HEK293 (cell line): ENCODE results near the gene RPS6KA2.

Experiments used
- GLIS2 ChIP-seq: fragments of 450-650 bp; formaldehyde crosslinking; IDR thresholded peaks from 2 replicates; pipeline ENCODE4 v1.5.1; 2016; ENCODE audit warnings: missing biosample characterization, missing genetic modification characterization
- KLF9 ChIP-seq: fragments of 450-650 bp; formaldehyde crosslinking; IDR thresholded peaks from 2 replicates; pipeline ENCODE4 v1.5.1; 2016; ENCODE audit warnings: missing biosample characterization, missing genetic modification characterization, low read depth
- TRIM28 ChIP-seq: IDR thresholded peaks from 2 replicates; pipeline ENCODE4 v1.6.1; 2011; ENCODE audit warnings: low read length, control low read depth, borderline replicate concordance
- ZBTB20 ChIP-seq: fragments of 450-650 bp; formaldehyde crosslinking; IDR thresholded peaks from 2 replicates; pipeline ENCODE4 v1.5.1; 2016; ENCODE audit warnings: missing biosample characterization, missing genetic modification characterization
- ZBTB21 ChIP-seq: fragments of 450-650 bp; formaldehyde crosslinking; IDR thresholded peaks from 2 replicates; pipeline ENCODE4 v1.5.1; 2017; ENCODE audit warnings: missing biosample characterization, missing genetic modification characterization
- ZFP41 ChIP-seq: fragments of 450-650 bp; formaldehyde crosslinking; IDR thresholded peaks from 2 replicates; pipeline ENCODE4 v1.5.1; 2016; ENCODE audit warnings: missing biosample characterization, missing genetic modification characterization, borderline replicate concordance
- ZNF169 ChIP-seq: fragments of 450-650 bp; formaldehyde crosslinking; IDR thresholded peaks from 2 replicates; pipeline ENCODE4 v1.5.1; 2016; ENCODE audit warnings: missing biosample characterization, missing genetic modification characterization
- ZNF174 ChIP-seq: fragments of 450-650 bp; formaldehyde crosslinking; IDR thresholded peaks from 2 replicates; pipeline ENCODE4 v1.5.0; 2017; ENCODE audit warnings: missing biosample characterization, mild to moderate bottlenecking, missing genetic modification characterization
- ZNF221 ChIP-seq: fragments of 450-650 bp; formaldehyde crosslinking; IDR thresholded peaks from 2 replicates; pipeline ENCODE4 v1.5.1; 2017; ENCODE audit warnings: missing biosample characterization, missing genetic modification characterization, borderline replicate concordance
- ZNF23 ChIP-seq: fragments of 450-650 bp; formaldehyde crosslinking; IDR thresholded peaks from 2 replicates; pipeline ENCODE4 v1.5.1; 2016; ENCODE audit warnings: missing biosample characterization, missing genetic modification characterization, borderline replicate concordance
- ZNF24 ChIP-seq: fragments of 450-650 bp; formaldehyde crosslinking; IDR thresholded peaks from 2 replicates; pipeline ENCODE4 v1.5.1; 2016; ENCODE audit warnings: missing biosample characterization, missing genetic modification characterization
- ZNF248 ChIP-seq: fragments of 450-650 bp; formaldehyde crosslinking; IDR thresholded peaks from 2 replicates; pipeline ENCODE4 v1.5.1; 2017; ENCODE audit warnings: missing biosample characterization, missing genetic modification characterization
- ZNF354C ChIP-seq: fragments of 450-650 bp; formaldehyde crosslinking; IDR thresholded peaks from 2 replicates; pipeline ENCODE4 v1.5.1; 2016; ENCODE audit warnings: missing biosample characterization, missing genetic modification characterization, low read depth, borderline replicate concordance
- ZNF423 ChIP-seq: fragments of 450-650 bp; formaldehyde crosslinking; IDR thresholded peaks from 2 replicates; pipeline ENCODE4 v1.5.1; 2016; ENCODE audit warnings: missing biosample characterization, missing genetic modification characterization
- ZNF426 ChIP-seq: fragments of 450-650 bp; formaldehyde crosslinking; IDR thresholded peaks from 2 replicates; pipeline ENCODE4 v1.5.1; 2017; ENCODE audit warnings: missing biosample characterization, missing genetic modification characterization, mild to moderate bottlenecking, inconsistent platforms, moderate library complexity
- ZNF530 ChIP-seq: fragments of 450-650 bp; formaldehyde crosslinking; IDR thresholded peaks from 2 replicates; pipeline ENCODE4 v1.5.1; 2016; ENCODE audit warnings: low read depth, missing biosample characterization, missing genetic modification characterization
- ZNF571 ChIP-seq: fragments of 450-650 bp; formaldehyde crosslinking; IDR thresholded peaks from 2 replicates; pipeline ENCODE4 v1.5.0; 2017; ENCODE audit warnings: missing biosample characterization, missing genetic modification characterization
- ZNF623 ChIP-seq: fragments of 450-650 bp; formaldehyde crosslinking; IDR thresholded peaks from 2 replicates; pipeline ENCODE4 v1.5.1; 2016; ENCODE audit warnings: missing biosample characterization, missing genetic modification characterization
- ZNF677 ChIP-seq: fragments of 450-650 bp; IDR thresholded peaks from 2 replicates; pipeline ENCODE4 v1.5.0; 2018; ENCODE audit warnings: missing biosample characterization, mild to moderate bottlenecking, missing genetic modification characterization, moderate library complexity
- ZNF837 ChIP-seq: fragments of 450-650 bp; formaldehyde crosslinking; IDR thresholded peaks from 2 replicates; pipeline ENCODE4 v1.5.1; 2016; ENCODE audit warnings: missing biosample characterization, missing genetic modification characterization
- ZSCAN16 ChIP-seq: fragments of 450-650 bp; formaldehyde crosslinking; IDR thresholded peaks from 2 replicates; pipeline ENCODE4 v1.5.1; 2016; ENCODE audit warnings: missing biosample characterization, missing genetic modification characterization
- TF ChIP-seq, protein P1 (sequence below): fragments of 450-650 bp; formaldehyde crosslinking; IDR thresholded peaks from 2 replicates; pipeline ENCODE4 v1.5.1; 2017; ENCODE audit warnings: missing biosample characterization, missing genetic modification characterization
- TF ChIP-seq, protein P2 (sequence below): fragments of 450-650 bp; formaldehyde crosslinking; IDR thresholded peaks from 2 replicates; pipeline ENCODE4 v1.5.1; 2017; ENCODE audit warnings: missing biosample characterization, mild to moderate bottlenecking, missing genetic modification characterization, moderate library complexity
- TF ChIP-seq, protein P3 (sequence below): fragments of 450-650 bp; formaldehyde crosslinking; optimal IDR thresholded peaks from 2 replicates; pipeline ENCODE3; 2016; ENCODE audit warnings: missing biosample characterization, mild to moderate bottlenecking, missing genetic modification characterization
- TF ChIP-seq, protein P4 (sequence below): fragments of 450-650 bp; formaldehyde crosslinking; IDR thresholded peaks from 2 replicates; pipeline ENCODE4 v1.5.1; 2016; ENCODE audit warnings: missing biosample characterization, missing genetic modification characterization
- TF ChIP-seq, protein P5 (sequence below): fragments of 450-650 bp; formaldehyde crosslinking; IDR thresholded peaks from 2 replicates; pipeline ENCODE4 v1.5.1; 2016; ENCODE audit warnings: missing biosample characterization, missing genetic modification characterization
- TF ChIP-seq, protein P6 (sequence below): fragments of 450-650 bp; IDR thresholded peaks from 2 replicates; pipeline ENCODE4 v1.5.1; 2018; ENCODE audit warnings: missing biosample characterization, mild to moderate bottlenecking, missing genetic modification characterization
- TF ChIP-seq, protein P7 (sequence below): fragments of 450-650 bp; formaldehyde crosslinking; IDR thresholded peaks from 2 replicates; pipeline ENCODE4 v1.5.1; 2016; ENCODE audit warnings: missing biosample characterization, missing genetic modification characterization

Gene RPS6KA2

DNA sequence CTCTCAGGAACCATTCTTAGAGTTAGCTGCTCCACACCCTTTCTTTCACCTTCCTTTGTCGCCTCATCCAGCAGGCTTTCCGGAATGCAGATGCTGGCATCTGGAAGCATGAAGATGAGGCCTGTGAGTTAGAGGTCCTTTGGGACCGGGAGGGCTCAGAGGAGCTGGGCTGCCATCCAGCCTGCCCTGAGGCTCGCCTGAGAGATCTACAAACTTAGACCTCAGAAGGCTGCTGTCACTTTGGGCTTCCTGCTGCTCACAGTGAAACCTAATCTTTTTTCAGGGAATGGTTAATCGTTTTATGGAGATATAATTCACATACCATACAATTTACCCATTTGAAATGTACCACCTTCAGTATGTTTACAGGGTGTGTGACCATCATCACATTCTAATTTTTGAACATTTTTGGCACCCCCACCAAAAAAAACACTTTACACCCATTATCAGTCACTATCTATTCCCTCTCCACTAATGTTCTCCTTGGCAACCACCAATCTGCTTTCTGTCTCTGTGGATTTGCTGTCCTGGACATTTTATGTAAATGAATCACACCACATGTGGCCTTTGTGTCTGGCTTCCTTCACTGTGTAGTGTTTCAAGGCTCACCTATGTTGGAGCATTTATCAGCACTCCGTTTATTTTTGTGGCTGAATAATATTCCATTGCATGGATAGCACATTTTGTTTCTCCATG is 224.3 kb downstream of the RPS6KA2 start (continued):
- TF ChIP-seq, protein P1, sequence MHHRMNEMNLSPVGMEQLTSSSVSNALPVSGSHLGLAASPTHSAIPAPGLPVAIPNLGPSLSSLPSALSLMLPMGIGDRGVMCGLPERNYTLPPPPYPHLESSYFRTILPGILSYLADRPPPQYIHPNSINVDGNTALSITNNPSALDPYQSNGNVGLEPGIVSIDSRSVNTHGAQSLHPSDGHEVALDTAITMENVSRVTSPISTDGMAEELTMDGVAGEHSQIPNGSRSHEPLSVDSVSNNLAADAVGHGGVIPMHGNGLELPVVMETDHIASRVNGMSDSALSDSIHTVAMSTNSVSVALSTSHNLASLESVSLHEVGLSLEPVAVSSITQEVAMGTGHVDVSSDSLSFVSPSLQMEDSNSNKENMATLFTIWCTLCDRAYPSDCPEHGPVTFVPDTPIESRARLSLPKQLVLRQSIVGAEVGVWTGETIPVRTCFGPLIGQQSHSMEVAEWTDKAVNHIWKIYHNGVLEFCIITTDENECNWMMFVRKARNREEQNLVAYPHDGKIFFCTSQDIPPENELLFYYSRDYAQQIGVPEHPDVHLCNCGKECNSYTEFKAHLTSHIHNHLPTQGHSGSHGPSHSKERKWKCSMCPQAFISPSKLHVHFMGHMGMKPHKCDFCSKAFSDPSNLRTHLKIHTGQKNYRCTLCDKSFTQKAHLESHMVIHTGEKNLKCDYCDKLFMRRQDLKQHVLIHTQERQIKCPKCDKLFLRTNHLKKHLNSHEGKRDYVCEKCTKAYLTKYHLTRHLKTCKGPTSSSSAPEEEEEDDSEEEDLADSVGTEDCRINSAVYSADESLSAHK, result peak; percentile 99
- TF ChIP-seq TRIM28 (0 out of 2 replicates have a peak, but pooled peaks have one; percentile 52), ZNF248 (no peak), ZSCAN16 (tag by site-specific recombination) (0 out of 2 replicates have a peak, but pooled peaks have one; percentile 46), ZNF623 (tag by site-specific recombination) (no peak), ZNF530 (no peak), ZNF426 (tag by site-specific recombination) (no peak), ZNF571 (no peak), ZNF837 (tag by site-specific recombination) (no peak), ZNF423 (peak; percentile 57; the same call in 1 of the 2 replicates), ZBTB21 (tag by site-specific recombination) (peak; percentile 43; the same call in 1 of the 2 replicates), GLIS2 (tag by site-specific recombination) (no peak), ZNF174 (tag by site-specific recombination) (no peak), ZNF221 (tag by site-specific recombination) (no peak), KLF9 (tag by site-specific recombination) (no peak), ZNF23 (no peak), ZNF677 (tag by site-specific recombination) (no peak), ZNF354C (tag by site-specific recombination) (no peak), ZNF24 (tag by site-specific recombination) (peak; percentile 61; the same call in 1 of the 2 replicates), ZFP41 (tag by site-specific recombination) (no peak), ZNF169 (tag by site-specific recombination) (no peak), ZBTB20 (tag by site-specific recombination) (peak; percentile 26; the same call in 1 of the 2 replicates)
- TF ChIP-seq, protein P2, sequence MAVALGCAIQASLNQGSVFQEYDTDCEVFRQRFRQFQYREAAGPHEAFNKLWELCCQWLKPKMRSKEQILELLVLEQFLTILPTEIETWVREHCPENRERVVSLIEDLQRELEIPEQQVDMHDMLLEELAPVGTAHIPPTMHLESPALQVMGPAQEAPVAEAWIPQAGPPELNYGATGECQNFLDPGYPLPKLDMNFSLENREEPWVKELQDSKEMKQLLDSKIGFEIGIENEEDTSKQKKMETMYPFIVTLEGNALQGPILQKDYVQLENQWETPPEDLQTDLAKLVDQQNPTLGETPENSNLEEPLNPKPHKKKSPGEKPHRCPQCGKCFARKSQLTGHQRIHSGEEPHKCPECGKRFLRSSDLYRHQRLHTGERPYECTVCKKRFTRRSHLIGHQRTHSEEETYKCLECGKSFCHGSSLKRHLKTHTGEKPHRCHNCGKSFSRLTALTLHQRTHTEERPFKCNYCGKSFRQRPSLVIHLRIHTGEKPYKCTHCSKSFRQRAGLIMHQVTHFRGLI (tag by site-specific recombination), result no peak
- TF ChIP-seq, protein P3, sequence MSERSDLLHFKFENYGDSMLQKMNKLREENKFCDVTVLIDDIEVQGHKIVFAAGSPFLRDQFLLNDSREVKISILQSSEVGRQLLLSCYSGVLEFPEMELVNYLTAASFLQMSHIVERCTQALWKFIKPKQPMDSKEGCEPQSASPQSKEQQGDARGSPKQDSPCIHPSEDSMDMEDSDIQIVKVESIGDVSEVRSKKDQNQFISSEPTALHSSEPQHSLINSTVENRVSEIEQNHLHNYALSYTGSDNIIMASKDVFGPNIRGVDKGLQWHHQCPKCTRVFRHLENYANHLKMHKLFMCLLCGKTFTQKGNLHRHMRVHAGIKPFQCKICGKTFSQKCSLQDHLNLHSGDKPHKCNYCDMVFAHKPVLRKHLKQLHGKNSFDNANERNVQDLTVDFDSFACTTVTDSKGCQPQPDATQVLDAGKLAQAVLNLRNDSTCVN (tag by site-specific recombination), result no peak
- TF ChIP-seq, protein P4, sequence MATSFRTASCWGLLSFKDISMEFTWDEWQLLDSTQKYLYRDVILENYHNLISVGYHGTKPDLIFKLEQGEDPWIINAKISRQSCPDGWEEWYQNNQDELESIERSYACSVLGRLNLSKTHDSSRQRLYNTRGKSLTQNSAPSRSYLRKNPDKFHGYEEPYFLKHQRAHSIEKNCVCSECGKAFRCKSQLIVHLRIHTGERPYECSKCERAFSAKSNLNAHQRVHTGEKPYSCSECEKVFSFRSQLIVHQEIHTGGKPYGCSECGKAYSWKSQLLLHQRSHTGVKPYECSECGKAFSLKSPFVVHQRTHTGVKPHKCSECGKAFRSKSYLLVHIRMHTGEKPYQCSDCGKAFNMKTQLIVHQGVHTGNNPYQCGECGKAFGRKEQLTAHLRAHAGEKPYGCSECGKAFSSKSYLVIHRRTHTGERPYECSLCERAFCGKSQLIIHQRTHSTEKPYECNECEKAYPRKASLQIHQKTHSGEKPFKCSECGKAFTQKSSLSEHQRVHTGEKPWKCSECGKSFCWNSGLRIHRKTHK (tag by site-specific recombination), result no peak
- TF ChIP-seq, protein P5, sequence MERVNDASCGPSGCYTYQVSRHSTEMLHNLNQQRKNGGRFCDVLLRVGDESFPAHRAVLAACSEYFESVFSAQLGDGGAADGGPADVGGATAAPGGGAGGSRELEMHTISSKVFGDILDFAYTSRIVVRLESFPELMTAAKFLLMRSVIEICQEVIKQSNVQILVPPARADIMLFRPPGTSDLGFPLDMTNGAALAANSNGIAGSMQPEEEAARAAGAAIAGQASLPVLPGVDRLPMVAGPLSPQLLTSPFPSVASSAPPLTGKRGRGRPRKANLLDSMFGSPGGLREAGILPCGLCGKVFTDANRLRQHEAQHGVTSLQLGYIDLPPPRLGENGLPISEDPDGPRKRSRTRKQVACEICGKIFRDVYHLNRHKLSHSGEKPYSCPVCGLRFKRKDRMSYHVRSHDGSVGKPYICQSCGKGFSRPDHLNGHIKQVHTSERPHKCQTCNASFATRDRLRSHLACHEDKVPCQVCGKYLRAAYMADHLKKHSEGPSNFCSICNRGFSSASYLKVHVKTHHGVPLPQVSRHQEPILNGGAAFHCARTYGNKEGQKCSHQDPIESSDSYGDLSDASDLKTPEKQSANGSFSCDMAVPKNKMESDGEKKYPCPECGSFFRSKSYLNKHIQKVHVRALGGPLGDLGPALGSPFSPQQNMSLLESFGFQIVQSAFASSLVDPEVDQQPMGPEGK, result no peak
- TF ChIP-seq, protein P6, sequence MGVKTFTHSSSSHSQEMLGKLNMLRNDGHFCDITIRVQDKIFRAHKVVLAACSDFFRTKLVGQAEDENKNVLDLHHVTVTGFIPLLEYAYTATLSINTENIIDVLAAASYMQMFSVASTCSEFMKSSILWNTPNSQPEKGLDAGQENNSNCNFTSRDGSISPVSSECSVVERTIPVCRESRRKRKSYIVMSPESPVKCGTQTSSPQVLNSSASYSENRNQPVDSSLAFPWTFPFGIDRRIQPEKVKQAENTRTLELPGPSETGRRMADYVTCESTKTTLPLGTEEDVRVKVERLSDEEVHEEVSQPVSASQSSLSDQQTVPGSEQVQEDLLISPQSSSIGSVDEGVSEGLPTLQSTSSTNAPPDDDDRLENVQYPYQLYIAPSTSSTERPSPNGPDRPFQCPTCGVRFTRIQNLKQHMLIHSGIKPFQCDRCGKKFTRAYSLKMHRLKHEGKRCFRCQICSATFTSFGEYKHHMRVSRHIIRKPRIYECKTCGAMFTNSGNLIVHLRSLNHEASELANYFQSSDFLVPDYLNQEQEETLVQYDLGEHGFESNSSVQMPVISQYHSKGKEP (tag by site-specific recombination), result peak; percentile 34; the same call in 1 of the 2 replicates
- TF ChIP-seq, protein P7, sequence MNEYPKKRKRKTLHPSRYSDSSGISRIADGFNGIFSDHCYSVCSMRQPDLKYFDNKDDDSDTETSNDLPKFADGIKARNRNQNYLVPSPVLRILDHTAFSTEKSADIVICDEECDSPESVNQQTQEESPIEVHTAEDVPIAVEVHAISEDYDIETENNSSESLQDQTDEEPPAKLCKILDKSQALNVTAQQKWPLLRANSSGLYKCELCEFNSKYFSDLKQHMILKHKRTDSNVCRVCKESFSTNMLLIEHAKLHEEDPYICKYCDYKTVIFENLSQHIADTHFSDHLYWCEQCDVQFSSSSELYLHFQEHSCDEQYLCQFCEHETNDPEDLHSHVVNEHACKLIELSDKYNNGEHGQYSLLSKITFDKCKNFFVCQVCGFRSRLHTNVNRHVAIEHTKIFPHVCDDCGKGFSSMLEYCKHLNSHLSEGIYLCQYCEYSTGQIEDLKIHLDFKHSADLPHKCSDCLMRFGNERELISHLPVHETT, result no peak
